Bronchial epithelial cell (primary cell): ENCODE data around the gene RELT. TPM values are rescaled to one million over a fixed set of nuclear protein-coding genes. Genes with fewer than 3 reads are reported as not detected.

ENCODE experiments used
- DNase-seq: peaks from one replicate; pipeline ENCODE4 v3.0.0-alpha.2; 2010; ENCODE audit warnings: low read depth
- FAIRE-seq: peaks from 2 replicates; lab custom pipeline; 2011; peaks lifted over from hg19 to GRCh38; lab: Jason Lieb, UNC
- H3K27me3 ChIP-seq: 2 replicates; pipeline ENCODE4 v1.5.1; 2011; ENCODE audit warnings: low read length; ENCODE audit not compliant: control insufficient read depth, insufficient read depth
- H3K36me3 ChIP-seq: 2 replicates; pipeline ENCODE4 v1.5.1; 2011; ENCODE audit warnings: low read length; ENCODE audit not compliant: control insufficient read depth, insufficient read depth
- H3K4me3 ChIP-seq: 2 replicates; pipeline ENCODE4 v1.5.1; 2011; ENCODE audit warnings: mild to moderate bottlenecking, low read depth, low read length, control low read depth
- total RNA-seq: library from RNA; depleted of rRNA; stranded (reverse); fragments of >200 nt; gene quantifications from 2 replicates; pipeline ENCODE4 v1.2.1, GENCODE V29; 2014
- TF ChIP-seq, protein P1 (sequence below): IDR thresholded peaks from 2 replicates; pipeline ENCODE4 v1.5.1; 2011; ENCODE audit warnings: mild to moderate bottlenecking, moderate library complexity, low read length, control low read depth, inconsistent platforms; ENCODE audit not compliant: insufficient read depth, severe bottlenecking

Gene RELT
- total RNA-seq, 1 donor from 2014 or later = 3.4 TPM

DNA sequence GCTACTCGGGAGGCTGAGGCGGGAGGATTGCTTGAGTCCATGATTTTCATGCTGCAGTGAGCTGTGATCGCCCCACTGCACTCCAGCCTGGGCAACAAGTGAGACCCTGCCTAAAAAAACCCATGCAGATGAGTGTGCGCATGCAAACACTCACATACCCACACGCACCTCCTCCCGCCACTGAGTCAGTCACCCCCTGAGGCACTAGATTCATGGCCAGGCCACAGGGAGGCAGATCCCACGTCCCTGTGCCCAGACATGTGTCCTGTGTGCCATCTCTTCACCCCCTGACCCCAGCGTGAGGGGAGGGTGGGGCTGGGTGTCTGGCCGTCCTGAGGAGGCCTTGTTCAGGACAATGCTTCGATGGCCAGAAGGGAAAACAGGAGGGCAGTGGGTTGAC lies 15.5 kb downstream of the RELT start:
- Histone ChIP-seq H3K4me3 (no peak overlapping the region), H3K27me3 (no peaks in the 10 kb centered on the region), H3K36me3 (peaks cover 20% of the 10 kb centered on the region)
- peak; percentile 10 for DNase-seq
- FAIRE-seq = no peak
- TF ChIP-seq, protein P1, sequence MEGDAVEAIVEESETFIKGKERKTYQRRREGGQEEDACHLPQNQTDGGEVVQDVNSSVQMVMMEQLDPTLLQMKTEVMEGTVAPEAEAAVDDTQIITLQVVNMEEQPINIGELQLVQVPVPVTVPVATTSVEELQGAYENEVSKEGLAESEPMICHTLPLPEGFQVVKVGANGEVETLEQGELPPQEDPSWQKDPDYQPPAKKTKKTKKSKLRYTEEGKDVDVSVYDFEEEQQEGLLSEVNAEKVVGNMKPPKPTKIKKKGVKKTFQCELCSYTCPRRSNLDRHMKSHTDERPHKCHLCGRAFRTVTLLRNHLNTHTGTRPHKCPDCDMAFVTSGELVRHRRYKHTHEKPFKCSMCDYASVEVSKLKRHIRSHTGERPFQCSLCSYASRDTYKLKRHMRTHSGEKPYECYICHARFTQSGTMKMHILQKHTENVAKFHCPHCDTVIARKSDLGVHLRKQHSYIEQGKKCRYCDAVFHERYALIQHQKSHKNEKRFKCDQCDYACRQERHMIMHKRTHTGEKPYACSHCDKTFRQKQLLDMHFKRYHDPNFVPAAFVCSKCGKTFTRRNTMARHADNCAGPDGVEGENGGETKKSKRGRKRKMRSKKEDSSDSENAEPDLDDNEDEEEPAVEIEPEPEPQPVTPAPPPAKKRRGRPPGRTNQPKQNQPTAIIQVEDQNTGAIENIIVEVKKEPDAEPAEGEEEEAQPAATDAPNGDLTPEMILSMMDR = no peak

DNA sequence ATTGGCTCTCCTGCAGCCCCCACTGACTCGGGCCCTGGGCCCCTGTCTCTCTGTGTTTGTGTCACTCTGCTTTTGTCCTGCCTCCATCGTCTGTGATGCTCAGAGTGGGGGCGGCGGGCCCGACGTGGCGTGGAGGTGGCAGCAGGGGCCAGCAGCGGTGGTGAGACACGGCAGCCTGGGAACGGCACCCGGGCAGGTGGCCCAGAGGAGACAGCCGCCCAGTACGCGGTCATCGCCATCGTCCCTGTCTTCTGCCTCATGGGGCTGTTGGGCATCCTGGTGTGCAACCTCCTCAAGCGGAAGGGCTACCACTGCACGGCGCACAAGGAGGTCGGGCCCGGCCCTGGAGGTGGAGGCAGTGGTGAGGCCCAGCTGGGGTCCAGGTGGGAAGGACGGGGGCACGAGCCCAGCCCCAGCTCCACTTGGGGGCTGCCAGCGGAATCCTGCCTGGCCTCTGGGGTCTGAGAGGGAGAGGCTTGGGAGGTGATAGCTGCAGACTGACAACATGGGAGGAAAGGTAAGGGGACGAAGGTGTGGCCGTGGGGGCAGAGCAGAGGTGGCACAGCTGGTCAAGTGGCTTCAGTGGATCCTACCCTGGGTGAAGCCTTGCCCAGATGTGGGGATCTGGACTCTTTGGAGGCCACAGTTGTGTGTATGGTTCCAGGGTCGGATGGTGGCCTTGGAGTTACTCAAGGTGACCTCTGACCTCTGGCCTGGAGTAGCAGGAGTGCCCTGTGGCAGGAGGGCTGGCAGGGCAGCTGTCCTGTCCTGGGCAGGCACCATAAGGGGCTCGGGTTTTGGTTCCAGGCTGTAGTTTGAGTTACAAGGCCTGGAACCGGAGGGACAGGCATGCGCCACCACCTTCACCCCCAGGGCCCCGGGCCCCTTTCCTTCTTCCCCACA lies 16.2 kb downstream of the RELT start:
- H3K4me3 ChIP-seq = no peak overlapping the region
- TF ChIP-seq, protein P1 = no peak
- DNase-seq (no peak), FAIRE-seq (no peak)
- peaks cover 21% of the 10 kb centered on the region for H3K36me3 ChIP-seq
- no peaks in the 10 kb centered on the region for H3K27me3 ChIP-seq

DNA sequence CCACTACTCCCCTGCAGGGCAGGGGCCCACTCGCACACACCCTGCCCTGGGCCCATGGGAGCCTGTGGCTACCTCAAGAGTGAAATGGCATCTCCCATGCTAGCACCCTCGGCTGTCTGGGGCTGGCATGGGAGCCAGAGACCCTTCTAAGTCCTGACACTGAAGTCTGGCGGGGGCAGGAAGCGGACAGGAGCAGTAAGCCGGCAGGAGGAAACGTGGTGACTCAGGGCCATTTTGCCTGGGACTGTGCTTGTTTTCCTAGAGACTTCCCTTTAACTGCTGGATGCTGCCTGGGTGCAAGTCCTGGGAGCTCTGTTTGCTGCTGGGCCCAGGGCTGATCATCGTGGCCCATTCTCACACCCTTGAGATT lies 16.8 kb downstream of the RELT start:
- Histone ChIP-seq H3K36me3 (peaks cover 24% of the 10 kb centered on the region), H3K4me3 (no peak overlapping the region), H3K27me3 (no peaks in the 10 kb centered on the region)
- TF ChIP-seq, protein P1 = no peak
- FAIRE-seq (peak; percentile 23), DNase-seq (no peak)

DNA sequence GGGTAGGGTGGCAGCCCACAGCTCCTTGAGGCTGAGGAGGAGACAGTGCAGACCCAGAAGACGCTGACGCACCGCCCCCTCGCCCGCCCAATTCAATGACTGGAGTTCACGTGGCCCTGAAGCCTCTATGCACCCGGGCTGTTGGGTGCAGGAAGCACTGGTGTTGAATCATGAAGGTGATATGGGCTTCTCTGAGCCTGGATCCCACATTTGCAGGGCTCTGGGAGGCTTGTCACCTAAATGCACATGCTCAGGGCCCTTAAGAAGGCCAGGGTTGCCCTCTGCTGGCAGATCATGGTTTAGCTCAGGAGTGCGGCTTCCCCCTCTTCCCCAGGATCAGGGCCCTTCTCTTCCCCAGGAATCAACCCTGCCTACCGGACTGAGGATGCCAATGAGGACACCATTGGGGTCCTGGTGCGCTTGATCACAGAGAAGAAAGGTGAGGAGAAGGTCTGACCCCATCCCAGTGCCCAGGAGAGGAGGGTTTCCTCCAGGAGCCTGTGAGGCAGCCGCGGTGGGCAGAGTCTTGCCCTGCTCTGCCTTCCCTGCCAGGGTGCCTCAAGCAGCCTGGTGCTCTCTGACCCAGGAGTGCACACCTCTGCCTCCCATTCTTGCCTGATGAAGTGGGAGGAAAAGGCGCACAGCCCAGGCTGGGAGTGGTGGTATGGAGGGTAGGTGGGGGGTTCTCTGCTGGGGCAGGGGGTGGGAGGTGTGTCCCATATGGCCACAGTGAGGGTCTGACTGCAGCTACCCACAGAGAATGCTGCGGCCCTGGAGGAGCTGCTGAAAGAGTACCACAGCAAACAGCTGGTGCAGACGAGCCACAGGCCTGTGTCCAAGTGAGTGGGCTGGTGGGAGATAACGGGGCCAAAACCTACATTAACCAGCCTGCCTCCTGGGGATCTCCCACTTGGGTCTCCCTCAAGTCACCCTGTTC lies 17.5 kb downstream of the RELT start:
- Histone ChIP-seq H3K27me3 (no peaks in the 10 kb centered on the region), H3K4me3 (no peak overlapping the region), H3K36me3 (peaks cover 24% of the 10 kb centered on the region)
- DNase-seq = peak; percentile 69
- TF ChIP-seq, protein P1 = peak; percentile 89
- FAIRE-seq = no peak

DNA sequence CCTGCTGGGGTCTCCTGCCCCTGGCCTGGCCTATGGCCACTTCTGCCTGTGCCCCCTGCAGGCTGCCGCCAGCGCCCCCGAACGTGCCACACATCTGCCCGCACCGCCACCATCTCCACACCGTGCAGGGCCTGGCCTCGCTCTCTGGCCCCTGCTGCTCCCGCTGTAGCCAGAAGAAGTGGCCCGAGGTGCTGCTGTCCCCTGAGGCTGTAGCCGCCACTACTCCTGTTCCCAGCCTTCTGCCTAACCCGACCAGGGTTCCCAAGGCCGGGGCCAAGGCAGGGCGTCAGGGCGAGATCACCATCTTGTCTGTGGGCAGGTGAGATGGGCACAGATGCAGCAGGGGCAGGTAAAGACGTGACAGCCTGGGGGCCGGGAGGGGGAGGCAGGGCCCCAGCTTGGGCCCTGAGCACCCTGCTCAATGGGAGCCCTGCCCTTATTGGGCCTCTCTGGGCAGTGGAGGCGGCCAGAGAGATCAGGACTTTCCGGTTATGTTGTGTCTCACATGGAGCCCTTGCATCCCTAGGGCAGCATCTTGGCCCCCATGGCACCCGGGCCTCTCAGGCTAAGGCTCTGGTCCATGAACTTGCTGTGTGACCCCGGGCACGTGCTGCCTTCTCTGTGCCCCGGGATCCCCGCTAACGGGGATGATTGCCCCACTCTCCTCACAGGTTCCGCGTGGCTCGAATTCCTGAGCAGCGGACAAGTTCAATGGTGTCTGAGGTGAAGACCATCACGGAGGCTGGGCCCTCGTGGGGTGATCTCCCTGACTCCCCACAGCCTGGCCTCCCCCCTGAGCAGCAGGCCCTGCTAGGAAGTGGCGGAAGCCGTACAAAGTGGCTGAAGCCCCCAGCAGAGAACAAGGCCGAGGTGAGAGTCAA lies 18.5 kb downstream of the RELT start:
- DNase-seq (no peak), FAIRE-seq (no peak)
- Histone ChIP-seq H3K27me3 (no peaks in the 10 kb centered on the region), H3K36me3 (peaks cover 23% of the 10 kb centered on the region), H3K4me3 (no peak overlapping the region)
- TF ChIP-seq, protein P1 = no peak
